A549 (cell line): ENCODE data around the gene FBXW2. TPM values are rescaled to one million over a fixed set of nuclear protein-coding genes. Genes with fewer than 3 reads are reported as not detected.
"Not testable (repeated sequence)": the region's sequence is repeated elsewhere in the genome, so short reads cannot be mapped to it uniquely, and the experiment has no call there.

Source experiments
- ATAC-seq, 2 experiments: fragments of 200-7000 bp in 1 of 2; fragments of >200 bp in 1 of 2; cut with Nextera tagmentation in 1 of 2; cut with Tn5 transposase in 1 of 2; 3 replicates each; pipeline versions ENCODE4 v1.8.0 to v1.9.1; 2018 to 2020; ENCODE audit warnings: mild to moderate bottlenecking in 1 of 2, moderate library complexity in 1 of 2
- CTCF ChIA-PET: fragments of 300-600 bp; sonication (Branson Sonifier 250); formaldehyde crosslinking; extraction: SDS; loops from one replicate; lab custom pipeline; 2021; ENCODE audit warnings: antibody characterized with exemption, inconsistent platforms; lab: Yijun Ruan, JAX
- POLR2A ChIA-PET: fragments of 350-600 bp; formaldehyde crosslinking; extraction: SDS; loops from one replicate; lab custom pipeline; 2021; ENCODE audit warnings: antibody characterized with exemption, inconsistent platforms; lab: Yijun Ruan, JAX
- DNase-seq, 2 experiments: peaks; one replicate each; pipeline versions ENCODE4 v3.0.0 to v3.0.0-alpha.2; 2011 to 2016; ENCODE audit warnings: low read depth in 1 of 2, low spot score in 1 of 2
- FAIRE-seq: peaks from 2 replicates; lab custom pipeline; 2011; peaks lifted over from hg19 to GRCh38; lab: Jason Lieb, UNC
- H3K27ac ChIP-seq, 2 experiments: fragments of >200 bp; sonication (Bioruptor Twin); formaldehyde crosslinking; 3 replicates each; pipeline ENCODE4 v1.5.1; 2016 to 2017
- H3K4me1 ChIP-seq: fragments of >200 bp; sonication (Bioruptor Twin); formaldehyde crosslinking; 3 replicates; pipeline ENCODE4 v1.6.1; 2016
- H3K4me2 ChIP-seq: fragments of >200 bp; sonication (Bioruptor Twin); formaldehyde crosslinking; 3 replicates; pipeline ENCODE4 v1.6.1; 2016
- H3K4me3 ChIP-seq: fragments of >200 bp; sonication (Bioruptor Twin); formaldehyde crosslinking; 3 replicates; pipeline ENCODE4 v1.5.1; 2016
- H3K9me3 ChIP-seq: fragments of >200 bp; sonication (Bioruptor Twin); formaldehyde crosslinking; 3 replicates; pipeline ENCODE4 v1.6.1; 2016
- EHMT2 ChIP-seq: fragments of 200-600 bp; sonication (generic); IDR thresholded peaks from 2 replicates; pipeline ENCODE4 v1.6.1; 2016; ENCODE audit warnings: antibody characterized with exemption, low read depth, mild to moderate bottlenecking, moderate library complexity
- FOSB ChIP-seq: fragments of 250-450 bp; sonication (Bioruptor Pico); IDR thresholded peaks from 2 replicates; pipeline ENCODE4 v1.5.0; 2020; ENCODE audit warnings: mild to moderate bottlenecking, moderate library complexity
- FOSL2 ChIP-seq, 2 experiments: fragments of 450-650 bp in 1 of 2; fragments of >200 bp in 1 of 2; sonication (Bioruptor Twin) in 1 of 2; formaldehyde crosslinking; IDR thresholded peaks; 2 replicates each; pipeline versions ENCODE4 v1.5.0 to v1.6.1; 2016 to 2020; ENCODE audit warnings: mild to moderate bottlenecking in 1 of 2, moderate library complexity in 1 of 2
- FOXS1 ChIP-seq: fragments of 250-450 bp; sonication (Bioruptor Pico); IDR thresholded peaks from 2 replicates; pipeline ENCODE4 v1.5.0; 2020; ENCODE audit warnings: mild to moderate bottlenecking, moderate library complexity
- HEYL ChIP-seq: fragments of 250-450 bp; sonication (Bioruptor Pico); IDR thresholded peaks from 2 replicates; pipeline ENCODE4 v1.8.0; 2021; ENCODE audit warnings: mild to moderate bottlenecking, moderate library complexity
- KDM5A ChIP-seq: fragments of 200-600 bp; sonication (generic); IDR thresholded peaks from 2 replicates; pipeline ENCODE4 v1.6.1; 2016; ENCODE audit warnings: antibody characterized with exemption, mild to moderate bottlenecking
- MAFK ChIP-seq: fragments of 450-650 bp; IDR thresholded peaks from 2 replicates; pipeline ENCODE4 v1.6.1; 2014; ENCODE audit not compliant: partially characterized antibody
- MAX ChIP-seq: IDR thresholded peaks from 2 replicates; pipeline ENCODE4 v1.6.1; 2012
- MAZ ChIP-seq: fragments of 150-350 bp; IDR thresholded peaks from 2 replicates; pipeline ENCODE4 v1.6.1; 2014; ENCODE audit warnings: antibody characterized with exemption, low read depth, low read length, borderline replicate concordance
- MYC ChIP-seq: IDR thresholded peaks from 2 replicates; pipeline ENCODE4 v1.6.1; 2012; ENCODE audit warnings: mild to moderate bottlenecking, inconsistent platforms, low read length, improper control_type of control experiment, borderline replicate concordance
- NPAS2 ChIP-seq: fragments of 250-450 bp; sonication (Bioruptor Pico); IDR thresholded peaks from 2 replicates; pipeline ENCODE4 v1.8.0; 2022; ENCODE audit warnings: mild to moderate bottlenecking, moderate library complexity, borderline replicate concordance
- PHF8 ChIP-seq: fragments of 200-600 bp; sonication (generic); IDR thresholded peaks from 2 replicates; pipeline ENCODE4 v1.6.1; 2016; ENCODE audit warnings: low read depth, mild to moderate bottlenecking, antibody characterized with exemption, moderate library complexity, borderline replicate concordance
- RAD21 ChIP-seq, 2 experiments: fragments of >200 bp in 1 of 2; sonication (Bioruptor Twin) in 1 of 2; formaldehyde crosslinking in 1 of 2; IDR thresholded peaks in 1 of 2; conservative IDR thresholded peaks in 1 of 2; 2 replicates in 1 of 2; 3 replicates in 1 of 2; pipeline ENCODE4 v1.6.1; 2012 to 2018; ENCODE audit warnings: inconsistent platforms in 1 of 2
- RARB ChIP-seq: fragments of 250-450 bp; sonication (Bioruptor Pico); IDR thresholded peaks from 2 replicates; pipeline ENCODE4 v1.8.0; 2021; ENCODE audit warnings: mild to moderate bottlenecking, moderate library complexity
- RFX5 ChIP-seq: fragments of 450-650 bp; IDR thresholded peaks from 2 replicates; pipeline ENCODE4 v1.7.1; 2014; ENCODE audit warnings: antibody characterized with exemption, mild to moderate bottlenecking, moderate library complexity
- RNF2 ChIP-seq: fragments of 200-600 bp; sonication (generic); IDR thresholded peaks from 2 replicates; pipeline ENCODE4 v1.6.1; 2016; ENCODE audit warnings: low read depth, mild to moderate bottlenecking, antibody characterized with exemption, moderate library complexity, borderline replicate concordance
- SREBF2 ChIP-seq: fragments of 450-650 bp; IDR thresholded peaks from 2 replicates; pipeline ENCODE4 v1.6.1; 2014; ENCODE audit warnings: mild to moderate bottlenecking, moderate library complexity
- TFCP2L1 ChIP-seq: fragments of 250-450 bp; sonication (Bioruptor Pico); IDR thresholded peaks from 2 replicates; pipeline ENCODE4 v1.5.0; 2021; ENCODE audit warnings: mild to moderate bottlenecking
- TP53 ChIP-seq: fragments of 250-450 bp; sonication (Bioruptor Pico); IDR thresholded peaks from 2 replicates; pipeline ENCODE4 v1.5.0; 2021; ENCODE audit warnings: mild to moderate bottlenecking, moderate library complexity
- ZNF302 ChIP-seq: fragments of 250-450 bp; sonication (Bioruptor Pico); IDR thresholded peaks from 2 replicates; pipeline ENCODE4 v1.9.0; 2021; ENCODE audit warnings: inconsistent platforms, mild to moderate bottlenecking, moderate library complexity
- WGBS: methylation state at CpG from one replicate; pipeline ENCODE4 v1.1.6; 2017; ENCODE audit errors: missing lambda C conversion rate; 5-methylcytosine and 5-hydroxymethylcytosine counted together
- polyA plus RNA-seq, 4 experiments: library from polyadenylated mRNA; depleted of rRNA in 3 of 4; stranded (reverse); fragments of >200 nt; fragmentation: RNase III in 1 of 4; extraction: RNeasy Plus Mini Kit Qiagen cat#74134 plus additional on column Dnase treatment in 1 of 4; gene quantifications; 2 replicates in 3 of 4; 3 replicates in 1 of 4; pipeline ENCODE4 v1.2.3, GENCODE V29; 2011 to 2017
- TF ChIP-seq, protein P1 (sequence below): fragments of 250-450 bp; sonication (Bioruptor Pico); IDR thresholded peaks from 2 replicates; pipeline ENCODE4 v1.5.0; 2021; ENCODE audit warnings: mild to moderate bottlenecking, moderate library complexity, borderline replicate concordance
- TF ChIP-seq, protein P2 (sequence below): fragments of >200 bp; sonication (Bioruptor Twin); formaldehyde crosslinking; IDR thresholded peaks from 2 replicates; pipeline ENCODE4 v1.6.1; 2016

FBXW2 gene
- polyA plus RNA-seq, 2 of the 4 experiments (the other 2 are of a cell fraction): 28.8 to 60.0 TPM

DNA sequence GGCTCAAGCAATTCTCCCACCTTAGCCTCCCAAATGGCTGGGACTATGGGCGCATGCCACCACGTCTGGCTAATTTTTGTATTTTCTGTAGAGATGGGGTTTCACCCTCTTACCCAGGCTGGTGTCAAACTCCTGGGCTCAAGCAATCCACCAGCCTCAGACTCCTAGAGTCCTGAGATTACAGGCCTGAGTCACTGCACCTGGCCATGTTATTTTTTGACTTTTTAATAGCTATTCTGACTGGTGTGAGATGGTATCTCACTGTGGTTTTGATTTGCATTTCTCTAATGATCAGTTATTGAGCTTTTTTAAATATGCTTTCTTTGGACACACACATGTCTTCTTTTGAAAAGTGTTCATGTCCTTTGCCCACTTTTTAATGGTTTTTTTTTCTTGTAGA, 38.2 kb downstream of the FBXW2 start:
- ATAC-seq (no peak), DNase-seq (no peak), FAIRE-seq (no peak)
- no peak overlapping the region for H3K4me2 ChIP-seq
- no peak overlapping the region for H3K27ac ChIP-seq
- no peaks in the 10 kb centered on the region for H3K9me3 ChIP-seq
- peaks cover 3% of the 10 kb centered on the region; the same call in 1 of the 3 replicates for H3K4me1 ChIP-seq
- 93% methylated on average over 2 of the region's 2 CpGs for WGBS
- CTCF ChIA-PET: interaction anchor here (0.6 to 5.5 kb wide), 33 partner anchors 10 to 1512 kb away, joined by 3 to 96 read pairs (median 7); partner anchors contain the start of genes FBXW2 and MEGF9
- POLR2A ChIA-PET: no interaction called here
- no peak for TF ChIP-seq FOSL2 (IDR thresholded peaks at IDR 0.05)
- no peak for TF ChIP-seq FOSL2 (CRISPR knock-in tag; IDR thresholded peaks at IDR 0.05)
- TF ChIP-seq ZNF302 (CRISPR knock-in tag): no peak
- TF ChIP-seq RNF2: no peak
- TF ChIP-seq SREBF2: no peak
- no peak for TF ChIP-seq PHF8
- no peak for TF ChIP-seq RFX5
- no peak for TF ChIP-seq MAX
- no peak for TF ChIP-seq RARB
- no peak for TF ChIP-seq TP53 (CRISPR knock-in tag)
- no peak for TF ChIP-seq MAFK
- TF ChIP-seq, protein P1, sequence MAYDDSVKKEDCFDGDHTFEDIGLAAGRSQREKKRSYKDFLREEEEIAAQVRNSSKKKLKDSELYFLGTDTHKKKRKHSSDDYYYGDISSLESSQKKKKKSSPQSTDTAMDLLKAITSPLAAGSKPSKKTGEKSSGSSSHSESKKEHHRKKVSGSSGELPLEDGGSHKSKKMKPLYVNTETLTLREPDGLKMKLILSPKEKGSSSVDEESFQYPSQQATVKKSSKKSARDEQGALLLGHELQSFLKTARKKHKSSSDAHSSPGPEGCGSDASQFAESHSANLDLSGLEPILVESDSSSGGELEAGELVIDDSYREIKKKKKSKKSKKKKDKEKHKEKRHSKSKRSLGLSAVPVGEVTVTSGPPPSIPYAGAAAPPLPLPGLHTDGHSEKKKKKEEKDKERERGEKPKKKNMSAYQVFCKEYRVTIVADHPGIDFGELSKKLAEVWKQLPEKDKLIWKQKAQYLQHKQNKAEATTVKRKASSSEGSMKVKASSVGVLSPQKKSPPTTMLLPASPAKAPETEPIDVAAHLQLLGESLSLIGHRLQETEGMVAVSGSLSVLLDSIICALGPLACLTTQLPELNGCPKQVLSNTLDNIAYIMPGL (CRISPR knock-in tag): no peak
- TF ChIP-seq FOSB: no peak
- TF ChIP-seq KDM5A: no peak
- no peak for TF ChIP-seq MYC
- no peak for TF ChIP-seq RAD21 (conservative IDR thresholded peaks at IDR 0.05 in 1 of 2, IDR thresholded peaks at IDR 0.05 in 1 of 2)
- TF ChIP-seq, protein P2, sequence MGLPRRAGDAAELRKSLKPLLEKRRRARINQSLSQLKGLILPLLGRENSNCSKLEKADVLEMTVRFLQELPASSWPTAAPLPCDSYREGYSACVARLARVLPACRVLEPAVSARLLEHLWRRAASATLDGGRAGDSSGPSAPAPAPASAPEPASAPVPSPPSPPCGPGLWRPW: no peak
- TF ChIP-seq TFCP2L1 (CRISPR knock-in tag): no peak
- TF ChIP-seq MAZ: no peak
- no peak for TF ChIP-seq HEYL
- TF ChIP-seq EHMT2: no peak
- H3K4me3 ChIP-seq: no peak overlapping the region

- ChIA-PET POLR2A (no interaction called here), CTCF (interaction anchor here (1.7 kb wide), 1 partner anchor 9 kb away, joined by 5 read pairs; no protein-coding TSS in a partner anchor)
- H3K4me1 ChIP-seq: no peaks in the 10 kb centered on the region
- no peak overlapping the region for H3K27ac ChIP-seq
- FAIRE-seq: no peak
- DNase-seq: no peak
- TF ChIP-seq RAD21 (conservative IDR thresholded peaks at IDR 0.05 in 1 of 2, IDR thresholded peaks at IDR 0.05 in 1 of 2) (no peak), HEYL (no peak), NPAS2 (no peak), FOXS1 (CRISPR knock-in tag) (no peak)
- TF ChIP-seq, all 56 proteins: peak for 0
- no peak overlapping the region for H3K4me3 ChIP-seq
- ATAC-seq: no peak
- WGBS: 93% methylated on average over 5 of the region's 5 CpGs
- H3K4me2 ChIP-seq: no peak overlapping the region
- H3K9me3 ChIP-seq: no peaks in the 10 kb centered on the region
These were observed 42.8 kb downstream of the FBXW2 start for GRCh38 chr9:120750421-120750820.

DNA sequence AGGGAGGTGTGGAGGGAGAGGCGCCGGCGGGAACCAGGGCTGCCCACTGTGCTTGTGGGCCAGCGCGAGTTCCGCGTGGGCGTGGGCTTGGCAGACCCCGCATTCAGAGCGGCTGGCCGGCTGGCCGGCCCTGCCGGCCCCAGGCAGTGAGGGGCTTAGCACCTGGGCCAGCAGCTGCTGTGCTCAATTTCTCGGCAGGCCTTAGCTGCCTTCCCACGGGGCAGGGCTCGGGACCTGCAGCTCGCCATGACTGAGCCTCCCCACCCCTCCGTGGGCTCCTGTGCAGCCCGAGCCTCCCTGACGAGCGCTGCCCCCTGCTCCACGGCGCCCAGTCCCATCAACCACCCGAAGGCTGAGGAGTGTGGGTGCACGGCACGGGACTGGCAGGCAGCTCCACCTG, 46.9 kb downstream of the FBXW2 start:
- WGBS: 93% methylated on average over 26 of the region's 26 CpGs
- H3K9me3 ChIP-seq, FAIRE-seq, H3K4me1 ChIP-seq, DNase-seq, ATAC-seq, H3K4me3 ChIP-seq, H3K4me2 ChIP-seq, H3K27ac ChIP-seq, POLR2A ChIA-PET: not testable (repeated sequence)
- CTCF ChIA-PET: interaction anchor here (0.7 to 4.7 kb wide), 6 partner anchors 9 to 289 kb away, joined by 3 to 19 read pairs (median 4); no protein-coding TSS in a partner anchor
